ENCODE data around the gene DPP6.

GRCh38 chr7:154638286-154638685 lies 586.1 kb downstream of the DPP6 start:
- TF ChIP-seq CTCF (IDR thresholded peaks at IDR 0.05) (no peak), POLR2A (IDR thresholded peaks at IDR 0.05) (no peak)

All from Peyer's patch (tissue), 4 donors.